ENCODE data around the gene SCFD1.
"Not testable (repeated sequence)": the region's sequence is repeated elsewhere in the genome, so short reads cannot be mapped to it uniquely, and the experiment has no call there.

SCFD1 gene

DNA sequence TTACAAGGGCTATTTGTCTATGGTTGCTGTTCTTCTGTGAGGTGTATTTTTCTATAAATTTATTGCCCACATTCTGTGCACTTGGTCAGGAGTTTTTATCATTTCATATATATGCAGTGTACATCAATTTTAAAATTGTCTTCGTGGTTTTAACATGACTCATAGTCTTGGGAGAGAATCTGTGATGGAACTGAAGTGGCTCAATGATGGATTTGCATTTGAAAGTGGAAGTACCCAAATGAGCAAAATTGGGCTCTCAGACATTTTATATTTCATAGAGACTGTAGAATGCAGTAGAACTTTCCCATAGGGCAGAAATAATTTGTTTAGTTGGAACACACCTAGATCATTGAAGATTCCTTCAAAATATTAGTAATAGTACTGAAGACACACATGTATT is 1.9 kb upstream of the SCFD1 start:
- no peaks in the 10 kb centered on the region for H3K27me3 ChIP-seq (ENCODE audit: insufficient read depth, low read length)
- peaks cover 38% of the 10 kb centered on the region for H3K36me3 ChIP-seq (ENCODE audit: insufficient read depth, low read length)
- H3K4me3 ChIP-seq (ENCODE audit: low read length) = no peak overlapping the region
- H3K4me1 ChIP-seq (ENCODE audit: insufficient read depth, low read length) = peaks cover 11% of the 10 kb centered on the region
- H3K9ac ChIP-seq (ENCODE audit: low read depth, low read length) = no peak overlapping the region
- 100% methylated on average over 1 of the region's 1 CpG for WGBS
- no peak overlapping the region for H3K27ac ChIP-seq (ENCODE audit: low read depth, low read length)
- no peaks in the 10 kb centered on the region for H3K9me3 ChIP-seq (ENCODE audit: insufficient read depth, low read depth, low read length)

DNA sequence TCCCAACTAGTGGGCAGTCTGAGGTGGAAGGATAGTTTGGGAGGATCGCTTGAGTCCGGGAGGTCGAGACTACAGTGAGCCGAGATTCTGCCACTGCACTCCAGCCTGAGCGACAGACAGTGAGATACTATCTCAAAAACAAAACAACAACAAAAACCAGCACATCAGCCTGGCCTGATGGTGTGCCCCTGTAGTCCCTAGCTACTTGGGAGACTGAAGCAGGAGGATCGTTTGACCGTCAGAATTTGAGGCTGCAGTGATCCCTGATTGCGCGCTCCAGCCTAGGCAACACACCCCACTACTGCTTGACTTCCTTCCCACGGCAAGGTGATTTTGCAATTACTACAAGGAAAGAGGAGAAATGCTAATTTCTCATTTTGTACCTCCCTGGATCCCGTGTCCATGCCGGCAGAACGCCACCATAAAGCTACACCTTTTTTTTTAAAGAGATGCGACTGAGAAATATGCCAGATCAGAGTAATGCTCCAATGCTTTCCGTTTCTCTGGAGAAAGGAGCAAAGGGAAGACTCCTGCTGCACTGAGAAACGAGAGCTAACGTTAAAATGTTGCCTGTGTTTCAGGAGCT is 672 bp upstream of the SCFD1 start:
- Histone ChIP-seq H3K27me3 (ENCODE audit: insufficient read depth, low read length) (no peaks in the 10 kb centered on the region), H3K27ac (ENCODE audit: low read depth, low read length) (peak overlapping the region; percentile 96), H3K4me1 (ENCODE audit: insufficient read depth, low read length) (peaks cover 14% of the 10 kb centered on the region), H3K9ac (ENCODE audit: low read depth, low read length) (peak overlapping the region; percentile 94), H3K9me3 (ENCODE audit: insufficient read depth, low read depth, low read length) (no peaks in the 10 kb centered on the region), H3K36me3 (ENCODE audit: insufficient read depth, low read length) (peaks cover 26% of the 10 kb centered on the region), H3K4me3 (ENCODE audit: low read length) (peak overlapping the region; percentile 75)
- 59% methylated on average over 17 of the region's 17 CpGs for WGBS

DNA sequence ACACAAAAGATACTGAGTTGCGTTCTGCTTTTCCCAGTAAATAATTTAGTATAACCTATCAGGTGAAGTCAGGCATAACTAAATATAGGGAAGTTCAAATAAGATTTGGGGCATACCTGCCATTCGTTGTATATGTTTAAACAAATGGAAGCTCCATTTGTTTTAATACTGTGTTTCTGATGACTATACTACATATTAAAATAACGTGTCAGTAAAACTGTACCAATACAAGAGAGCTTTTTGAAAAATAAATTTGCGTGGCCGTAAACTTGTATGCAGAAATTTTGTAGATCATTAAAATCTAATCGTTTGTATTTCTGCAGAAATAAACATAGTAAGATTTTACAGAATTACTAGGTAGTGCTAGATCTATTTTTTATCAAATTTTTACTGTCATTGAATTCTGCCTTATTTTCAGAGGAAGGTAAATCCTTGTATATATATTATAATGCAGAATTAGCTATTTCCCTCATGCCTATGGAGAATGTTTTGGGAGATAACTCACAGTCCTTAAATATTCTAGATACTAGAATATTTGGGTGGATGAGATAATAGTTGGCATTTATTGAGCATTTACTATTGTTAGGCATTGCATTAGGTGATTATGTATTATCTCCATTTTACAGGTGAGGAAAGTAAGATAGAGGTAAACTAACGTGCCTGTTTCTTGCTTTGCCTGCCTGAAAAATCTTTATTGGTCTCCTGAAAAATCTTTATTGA is 1.5 kb downstream of the SCFD1 start:
- Histone ChIP-seq H3K27ac (ENCODE audit: low read depth, low read length) (no peak overlapping the region), H3K4me1 (ENCODE audit: insufficient read depth, low read length) (peaks cover 14% of the 10 kb centered on the region), H3K4me3 (ENCODE audit: low read length) (peak overlapping the region; percentile 75), H3K9ac (ENCODE audit: low read depth, low read length) (no peak overlapping the region; the same call in 1 of the 2 replicates), H3K9me3 (ENCODE audit: insufficient read depth, low read depth, low read length) (no peaks in the 10 kb centered on the region), H3K36me3 (ENCODE audit: insufficient read depth, low read length) (peaks cover 17% of the 10 kb centered on the region), H3K27me3 (ENCODE audit: insufficient read depth, low read length) (no peaks in the 10 kb centered on the region)
- 92% methylated on average over 4 of the region's 7 CpGs for WGBS

DNA sequence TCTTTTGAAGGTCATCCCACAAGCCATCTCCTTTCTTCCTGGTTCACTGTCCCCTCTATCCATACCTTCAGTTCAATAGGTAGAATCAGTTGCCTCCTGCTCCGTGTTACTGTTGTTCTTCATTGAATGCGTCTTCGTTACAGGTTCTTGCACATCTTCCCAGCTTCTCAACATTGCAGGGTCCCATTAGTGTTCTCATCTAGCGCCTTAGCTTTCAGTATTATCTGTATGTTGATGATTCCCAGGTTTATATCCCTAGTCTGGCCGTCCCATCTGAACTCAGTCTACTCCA is 2.0 kb downstream of the SCFD1 start:
- H3K9ac ChIP-seq (ENCODE audit: low read depth, low read length) = no peak overlapping the region

DNA sequence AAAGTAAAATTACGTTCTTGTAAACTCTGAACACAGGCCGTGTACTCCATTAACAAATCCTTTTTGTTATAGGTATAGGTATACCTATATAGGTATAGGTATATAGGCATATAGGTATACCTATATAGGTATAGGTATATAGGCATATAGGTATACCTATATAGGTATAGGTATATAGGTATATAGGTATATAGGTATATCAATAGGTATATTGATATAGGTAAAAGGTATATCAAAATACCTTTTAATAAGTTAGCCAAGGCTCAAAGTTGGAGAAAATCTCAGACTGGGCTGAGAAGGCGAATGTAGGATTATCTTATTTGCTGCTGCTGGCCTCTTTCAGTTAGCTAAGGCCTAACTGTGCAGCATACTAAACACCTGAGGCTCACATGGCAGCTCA is 3.4 kb downstream of the SCFD1 start:
- Histone ChIP-seq H3K9ac (ENCODE audit: low read depth, low read length) (no peak overlapping the region), H3K4me3 (ENCODE audit: low read length) (no peak overlapping the region), H3K27ac (ENCODE audit: low read depth, low read length) (no peak overlapping the region), H3K27me3 (ENCODE audit: insufficient read depth, low read length) (no peaks in the 10 kb centered on the region), H3K36me3 (ENCODE audit: insufficient read depth, low read length) (peaks cover 22% of the 10 kb centered on the region), H3K9me3 (ENCODE audit: insufficient read depth, low read depth, low read length) (no peaks in the 10 kb centered on the region), H3K4me1 (ENCODE audit: insufficient read depth, low read length) (peaks cover 17% of the 10 kb centered on the region)
- 100% methylated on average over 2 of the region's 3 CpGs for WGBS

More for the DNA sequence above, 2.0 kb downstream of the SCFD1 start:
- Histone ChIP-seq H3K9me3 (ENCODE audit: insufficient read depth, low read depth, low read length) (no peaks in the 10 kb centered on the region), H3K27ac (ENCODE audit: low read depth, low read length) (no peak overlapping the region), H3K27me3 (ENCODE audit: insufficient read depth, low read length) (no peaks in the 10 kb centered on the region), H3K4me1 (ENCODE audit: insufficient read depth, low read length) (peaks cover 14% of the 10 kb centered on the region), H3K36me3 (ENCODE audit: insufficient read depth, low read length) (peaks cover 17% of the 10 kb centered on the region), H3K4me3 (ENCODE audit: low read length) (peak overlapping the region; percentile 75)
- 90% methylated on average over 5 of the region's 5 CpGs for WGBS

DNA sequence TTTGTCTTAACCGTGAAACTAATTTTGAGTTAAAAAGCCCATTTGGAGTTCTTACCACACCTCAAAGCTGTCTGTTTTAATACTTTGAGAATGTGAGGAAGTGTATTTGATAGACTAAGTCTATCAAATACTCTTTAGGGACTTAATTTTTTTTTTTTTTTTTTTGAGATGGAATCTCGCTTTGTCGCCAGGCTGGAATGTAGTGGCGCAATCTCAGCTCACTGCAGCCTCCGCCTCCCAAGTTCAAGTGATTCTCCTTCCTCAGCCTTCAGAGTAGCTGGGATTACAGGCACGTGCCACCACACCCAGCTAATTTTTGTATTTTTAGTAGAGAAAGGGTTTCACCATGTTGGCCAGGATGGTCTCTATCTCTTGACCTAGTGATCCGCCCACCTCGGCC is 7.3 kb downstream of the SCFD1 start:
- H3K27me3 ChIP-seq (ENCODE audit: insufficient read depth, low read length); H3K9ac ChIP-seq (ENCODE audit: low read depth, low read length); H3K4me3 ChIP-seq (ENCODE audit: low read length); H3K27ac ChIP-seq (ENCODE audit: low read depth, low read length); H3K4me1 ChIP-seq (ENCODE audit: insufficient read depth, low read length); H3K9me3 ChIP-seq (ENCODE audit: insufficient read depth, low read depth, low read length): not testable (repeated sequence)
- peaks cover 59% of the 10 kb centered on the region for H3K36me3 ChIP-seq (ENCODE audit: insufficient read depth, low read length)
- WGBS = 89% methylated on average over 8 of the region's 8 CpGs

DNA sequence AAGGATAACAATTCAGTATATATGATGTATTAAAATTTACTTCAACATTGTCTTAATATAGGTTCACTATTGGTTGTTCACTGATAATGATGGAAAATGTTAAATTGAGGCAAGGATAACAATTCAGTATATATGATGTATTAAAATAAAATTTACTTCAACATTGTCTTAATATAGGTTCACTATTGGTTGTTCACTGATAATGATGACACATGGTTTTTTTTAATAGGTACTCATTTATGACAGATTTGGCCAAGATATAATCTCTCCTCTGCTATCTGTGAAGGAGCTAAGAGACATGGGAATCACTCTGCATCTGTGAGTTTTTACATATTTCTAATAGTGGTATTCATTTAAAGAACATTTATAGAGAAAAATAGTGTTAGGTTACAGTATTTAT is 8.1 kb downstream of the SCFD1 start:
- Histone ChIP-seq H3K27ac (ENCODE audit: low read depth, low read length) (no peak overlapping the region), H3K9ac (ENCODE audit: low read depth, low read length) (no peak overlapping the region), H3K4me1 (ENCODE audit: insufficient read depth, low read length) (peaks cover 6% of the 10 kb centered on the region; the same call in 1 of the 2 replicates), H3K4me3 (ENCODE audit: low read length) (no peak overlapping the region), H3K36me3 (ENCODE audit: insufficient read depth, low read length) (peaks cover 61% of the 10 kb centered on the region), H3K27me3 (ENCODE audit: insufficient read depth, low read length) (no peaks in the 10 kb centered on the region), H3K9me3 (ENCODE audit: insufficient read depth, low read depth, low read length) (no peaks in the 10 kb centered on the region)

DNA sequence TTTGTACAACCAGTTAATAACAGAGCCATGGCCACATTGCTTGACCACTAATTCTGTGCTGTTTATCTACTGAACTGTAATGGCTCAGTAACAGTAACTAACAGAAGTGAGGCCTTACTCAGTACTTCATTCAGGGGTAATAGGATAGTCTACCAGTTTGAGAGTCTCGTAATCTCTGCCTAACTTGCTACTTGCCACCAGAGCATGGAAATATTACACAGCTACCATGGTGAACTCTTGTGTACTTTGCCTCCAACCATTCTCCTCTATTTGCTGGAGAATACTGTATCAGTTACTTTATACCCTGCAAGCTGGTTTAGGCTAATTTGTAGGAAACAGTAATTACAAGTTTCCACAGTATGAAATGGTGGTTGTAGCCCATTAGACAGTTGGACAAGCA is 10.6 kb downstream of the SCFD1 start:
- 100% methylated on average over 1 of the region's 1 CpG for WGBS
- peaks cover 3% of the 10 kb centered on the region; the same call in 1 of the 2 replicates for H3K4me1 ChIP-seq (ENCODE audit: insufficient read depth, low read length)
- no peaks in the 10 kb centered on the region for H3K27me3 ChIP-seq (ENCODE audit: insufficient read depth, low read length)
- no peak overlapping the region for H3K4me3 ChIP-seq (ENCODE audit: low read length)
- no peak overlapping the region for H3K27ac ChIP-seq (ENCODE audit: low read depth, low read length)
- H3K9ac ChIP-seq (ENCODE audit: low read depth, low read length) = no peak overlapping the region
- H3K36me3 ChIP-seq (ENCODE audit: insufficient read depth, low read length) = peaks cover 81% of the 10 kb centered on the region
- no peaks in the 10 kb centered on the region for H3K9me3 ChIP-seq (ENCODE audit: insufficient read depth, low read depth, low read length)

DNA sequence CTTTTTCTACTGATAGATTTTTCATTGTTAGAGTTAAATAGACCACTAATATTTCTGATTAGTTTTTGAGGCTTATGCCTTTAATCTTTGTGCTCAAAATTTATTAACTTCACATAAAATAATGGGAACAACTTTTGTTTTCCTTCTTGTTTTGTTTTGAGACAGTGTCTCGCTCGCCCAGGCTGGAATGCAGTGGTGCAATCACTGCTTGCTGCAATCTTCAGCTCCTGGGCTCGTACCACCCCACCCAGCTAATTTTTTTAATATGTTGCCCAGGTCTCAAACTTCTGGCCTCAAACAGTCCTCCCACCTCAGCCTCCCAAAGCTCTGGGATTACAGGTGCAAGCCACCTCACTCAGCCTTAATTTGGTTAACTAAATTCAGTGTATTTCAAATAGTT is 16.8 kb downstream of the SCFD1 start:
- Histone ChIP-seq H3K4me1 (ENCODE audit: insufficient read depth, low read length) (no peaks in the 10 kb centered on the region), H3K9ac (ENCODE audit: low read depth, low read length) (no peak overlapping the region), H3K36me3 (ENCODE audit: insufficient read depth, low read length) (peaks cover 99% of the 10 kb centered on the region), H3K9me3 (ENCODE audit: insufficient read depth, low read depth, low read length) (peaks cover 10% of the 10 kb centered on the region), H3K4me3 (ENCODE audit: low read length) (no peak overlapping the region), H3K27me3 (ENCODE audit: insufficient read depth, low read length) (no peaks in the 10 kb centered on the region), H3K27ac (ENCODE audit: low read depth, low read length) (no peak overlapping the region)
- 90% methylated on average over 3 of the region's 3 CpGs for WGBS

DNA sequence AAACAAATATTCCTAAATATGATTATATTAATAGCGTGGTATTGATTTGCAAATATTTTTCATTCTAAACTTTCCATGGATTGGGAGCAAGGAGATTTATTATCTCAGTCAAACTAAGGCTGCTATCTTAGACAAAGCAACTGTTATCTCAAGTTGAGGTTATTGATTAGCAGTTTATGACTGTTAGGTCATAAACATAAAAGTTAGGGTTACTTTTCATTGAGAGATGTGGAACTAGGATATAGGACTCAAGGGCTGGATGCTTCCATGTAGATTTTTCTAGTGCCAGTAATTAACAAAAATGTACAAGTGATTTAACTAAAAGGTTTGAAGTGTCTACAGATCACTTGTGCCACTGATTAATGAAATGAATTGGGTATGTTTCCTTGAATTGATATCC is 19.1 kb downstream of the SCFD1 start:
- Histone ChIP-seq H3K27ac (ENCODE audit: low read depth, low read length) (no peak overlapping the region), H3K9me3 (ENCODE audit: insufficient read depth, low read depth, low read length) (peaks cover 26% of the 10 kb centered on the region), H3K36me3 (ENCODE audit: insufficient read depth, low read length) (peaks cover 97% of the 10 kb centered on the region), H3K9ac (ENCODE audit: low read depth, low read length) (no peak overlapping the region), H3K4me1 (ENCODE audit: insufficient read depth, low read length) (no peaks in the 10 kb centered on the region), H3K27me3 (ENCODE audit: insufficient read depth, low read length) (no peaks in the 10 kb centered on the region), H3K4me3 (ENCODE audit: low read length) (no peak overlapping the region)
- no CpG with 5 or more reads among the region's 1 CpG for WGBS

DNA sequence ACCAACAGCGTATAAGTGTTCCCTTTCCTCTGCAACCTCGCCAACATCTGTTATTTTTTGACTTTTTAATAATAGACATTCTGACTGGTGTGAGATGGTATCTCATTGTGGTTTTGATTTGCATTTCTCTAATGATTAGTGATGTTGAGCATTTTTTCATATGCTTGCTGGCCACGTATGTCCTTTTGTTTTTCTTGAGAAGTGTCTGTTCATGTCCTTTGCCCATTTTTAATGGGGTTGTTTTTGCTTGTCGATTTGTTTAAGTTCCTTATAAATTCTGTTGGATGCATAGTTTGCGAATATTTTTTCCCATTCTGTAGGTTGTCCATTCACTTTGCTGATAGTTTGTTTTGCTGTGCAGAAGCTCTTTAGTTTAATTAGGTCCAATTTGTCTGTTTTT is 22.3 kb downstream of the SCFD1 start:
- H3K27ac ChIP-seq (ENCODE audit: low read depth, low read length); H3K4me3 ChIP-seq (ENCODE audit: low read length); H3K27me3 ChIP-seq (ENCODE audit: insufficient read depth, low read length); H3K9ac ChIP-seq (ENCODE audit: low read depth, low read length); H3K4me1 ChIP-seq (ENCODE audit: insufficient read depth, low read length): not testable (repeated sequence)
- Histone ChIP-seq H3K9me3 (ENCODE audit: insufficient read depth, low read depth, low read length) (peaks cover 26% of the 10 kb centered on the region), H3K36me3 (ENCODE audit: insufficient read depth, low read length) (peaks cover 87% of the 10 kb centered on the region)
- WGBS = 97% methylated on average over 3 of the region's 5 CpGs

DNA sequence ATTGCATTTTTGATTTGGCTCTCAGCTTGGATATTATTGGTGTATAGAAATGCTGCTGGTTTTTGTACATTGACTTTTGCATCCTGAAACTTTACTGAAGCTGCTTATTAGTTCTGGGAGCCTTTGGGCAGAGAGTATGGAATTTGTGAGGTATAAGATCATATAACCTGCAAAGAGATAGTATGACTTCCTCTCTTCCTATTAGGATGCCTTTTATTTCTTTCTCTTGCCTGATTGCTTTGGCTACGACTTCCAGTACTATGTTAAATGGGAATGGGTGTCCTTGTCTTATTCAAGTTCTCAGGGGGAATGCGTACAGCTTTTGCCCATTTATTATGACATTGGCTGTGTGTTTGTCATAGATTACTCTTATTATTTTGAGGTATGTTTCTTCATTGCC is 23.5 kb downstream of the SCFD1 start:
- H3K9me3 ChIP-seq (ENCODE audit: insufficient read depth, low read depth, low read length) = peaks cover 26% of the 10 kb centered on the region
- H3K4me3 ChIP-seq (ENCODE audit: low read length) = no peak overlapping the region
- no peak overlapping the region for H3K9ac ChIP-seq (ENCODE audit: low read depth, low read length)
- 99% methylated on average over 2 of the region's 2 CpGs for WGBS
- H3K27me3 ChIP-seq (ENCODE audit: insufficient read depth, low read length) = no peaks in the 10 kb centered on the region
- peaks cover 87% of the 10 kb centered on the region for H3K36me3 ChIP-seq (ENCODE audit: insufficient read depth, low read length)
- H3K27ac ChIP-seq (ENCODE audit: low read depth, low read length) = no peak overlapping the region
- no peaks in the 10 kb centered on the region for H3K4me1 ChIP-seq (ENCODE audit: insufficient read depth, low read length)
